SK-N-SH treated with all-trans-retinoic acid at 6 μM for 48 hours (cell line): ENCODE measurements around the gene OCA2.

Source experiments
- ARNTL ChIP-seq: fragments of 450-650 bp; formaldehyde crosslinking; IDR thresholded peaks from 2 replicates; pipeline ENCODE4 v1.5.0; 2020; ENCODE audit warnings: low read depth, mild to moderate bottlenecking, moderate library complexity, borderline replicate concordance
- BACH2 ChIP-seq: fragments of 250-450 bp; sonication (Bioruptor Pico); IDR thresholded peaks from 2 replicates; pipeline ENCODE4 v1.9.0; 2021; ENCODE audit warnings: mild to moderate bottlenecking, borderline replicate concordance
- CSDC2 ChIP-seq: fragments of 250-450 bp; sonication (Bioruptor Pico); IDR thresholded peaks from 2 replicates; pipeline ENCODE4 v1.5.0; 2020; ENCODE audit warnings: mild to moderate bottlenecking, moderate library complexity
- ISL1 ChIP-seq: fragments of 250-450 bp; sonication (Bioruptor Pico); IDR thresholded peaks from 2 replicates; pipeline ENCODE4 v2.1.2; 2022; ENCODE audit warnings: mild to moderate bottlenecking, moderate library complexity
- OSR1 ChIP-seq: fragments of 250-450 bp; sonication (Bioruptor Pico); IDR thresholded peaks from 2 replicates; pipeline ENCODE4 v1.8.0; 2022; ENCODE audit warnings: moderate library complexity, mild to moderate bottlenecking, inconsistent platforms
- RARB ChIP-seq: fragments of 250-450 bp; sonication (Bioruptor Pico); IDR thresholded peaks from 2 replicates; pipeline ENCODE4 v1.8.0; 2021; ENCODE audit warnings: mild to moderate bottlenecking, moderate library complexity
- TCF4 ChIP-seq: fragments of 250-450 bp; sonication (Bioruptor Pico); IDR thresholded peaks from 2 replicates; pipeline ENCODE4 v1.8.0; 2021; ENCODE audit warnings: mild to moderate bottlenecking, moderate library complexity, borderline replicate concordance
- TOX ChIP-seq: fragments of 250-450 bp; sonication (Bioruptor Pico); IDR thresholded peaks from 2 replicates; pipeline ENCODE4 v1.8.0; 2021; ENCODE audit warnings: mild to moderate bottlenecking, moderate library complexity, borderline replicate concordance
- ZFP30 ChIP-seq: fragments of 450-650 bp; formaldehyde crosslinking; IDR thresholded peaks from 2 replicates; pipeline ENCODE4 v1.5.0; 2022; ENCODE audit warnings: mild to moderate bottlenecking, moderate library complexity
- ZNF8 ChIP-seq: fragments of 450-650 bp; formaldehyde crosslinking; IDR thresholded peaks from 2 replicates; pipeline ENCODE4 v1.5.0; 2020; ENCODE audit warnings: mild to moderate bottlenecking, moderate library complexity
- TF ChIP-seq, protein P1 (sequence below): fragments of 250-450 bp; sonication (Bioruptor Pico); IDR thresholded peaks from 2 replicates; pipeline ENCODE4 v1.5.0; 2020; ENCODE audit warnings: mild to moderate bottlenecking, moderate library complexity
- TF ChIP-seq, protein P2 (sequence below): fragments of 250-450 bp; sonication (Bioruptor Pico); IDR thresholded peaks from 2 replicates; pipeline ENCODE4 v1.5.1; 2020; ENCODE audit warnings: low read depth, mild to moderate bottlenecking, moderate library complexity
- TF ChIP-seq, protein P3 (sequence below): fragments of 250-450 bp; sonication (Bioruptor Pico); IDR thresholded peaks from 2 replicates; pipeline ENCODE4 v1.8.0; 2020; ENCODE audit warnings: mild to moderate bottlenecking, moderate library complexity, borderline replicate concordance

DNA sequence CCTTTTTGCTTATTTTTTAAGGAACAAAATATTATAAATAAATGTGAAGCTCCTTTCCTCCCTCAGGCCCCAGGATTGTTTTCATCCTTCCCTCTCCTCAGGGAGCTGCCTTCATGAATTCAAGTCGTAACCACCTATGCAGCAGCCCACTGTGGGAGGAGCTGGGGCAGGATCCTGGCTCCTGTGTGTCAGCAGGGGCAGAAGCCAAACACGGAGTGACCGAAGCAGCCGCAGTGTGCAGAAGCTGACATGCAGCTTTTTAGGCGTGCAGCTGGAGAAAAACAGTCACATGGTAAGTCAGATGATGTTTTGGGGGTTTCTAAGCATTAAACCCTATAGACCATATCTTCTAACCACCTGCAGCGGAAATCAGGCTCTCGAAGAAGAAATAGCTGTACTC, 231.3 kb downstream of the OCA2 start:
- no peak for TF ChIP-seq TOX (CRISPR knock-in tag)
- TF ChIP-seq ZFP30 (CRISPR knock-in tag), result no peak
- TF ChIP-seq, protein P1, sequence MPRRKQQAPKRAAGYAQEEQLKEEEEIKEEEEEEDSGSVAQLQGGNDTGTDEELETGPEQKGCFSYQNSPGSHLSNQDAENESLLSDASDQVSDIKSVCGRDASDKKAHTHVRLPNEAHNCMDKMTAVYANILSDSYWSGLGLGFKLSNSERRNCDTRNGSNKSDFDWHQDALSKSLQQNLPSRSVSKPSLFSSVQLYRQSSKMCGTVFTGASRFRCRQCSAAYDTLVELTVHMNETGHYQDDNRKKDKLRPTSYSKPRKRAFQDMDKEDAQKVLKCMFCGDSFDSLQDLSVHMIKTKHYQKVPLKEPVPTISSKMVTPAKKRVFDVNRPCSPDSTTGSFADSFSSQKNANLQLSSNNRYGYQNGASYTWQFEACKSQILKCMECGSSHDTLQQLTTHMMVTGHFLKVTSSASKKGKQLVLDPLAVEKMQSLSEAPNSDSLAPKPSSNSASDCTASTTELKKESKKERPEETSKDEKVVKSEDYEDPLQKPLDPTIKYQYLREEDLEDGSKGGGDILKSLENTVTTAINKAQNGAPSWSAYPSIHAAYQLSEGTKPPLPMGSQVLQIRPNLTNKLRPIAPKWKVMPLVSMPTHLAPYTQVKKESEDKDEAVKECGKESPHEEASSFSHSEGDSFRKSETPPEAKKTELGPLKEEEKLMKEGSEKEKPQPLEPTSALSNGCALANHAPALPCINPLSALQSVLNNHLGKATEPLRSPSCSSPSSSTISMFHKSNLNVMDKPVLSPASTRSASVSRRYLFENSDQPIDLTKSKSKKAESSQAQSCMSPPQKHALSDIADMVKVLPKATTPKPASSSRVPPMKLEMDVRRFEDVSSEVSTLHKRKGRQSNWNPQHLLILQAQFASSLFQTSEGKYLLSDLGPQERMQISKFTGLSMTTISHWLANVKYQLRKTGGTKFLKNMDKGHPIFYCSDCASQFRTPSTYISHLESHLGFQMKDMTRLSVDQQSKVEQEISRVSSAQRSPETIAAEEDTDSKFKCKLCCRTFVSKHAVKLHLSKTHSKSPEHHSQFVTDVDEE, result no peak
- TF ChIP-seq, protein P2, sequence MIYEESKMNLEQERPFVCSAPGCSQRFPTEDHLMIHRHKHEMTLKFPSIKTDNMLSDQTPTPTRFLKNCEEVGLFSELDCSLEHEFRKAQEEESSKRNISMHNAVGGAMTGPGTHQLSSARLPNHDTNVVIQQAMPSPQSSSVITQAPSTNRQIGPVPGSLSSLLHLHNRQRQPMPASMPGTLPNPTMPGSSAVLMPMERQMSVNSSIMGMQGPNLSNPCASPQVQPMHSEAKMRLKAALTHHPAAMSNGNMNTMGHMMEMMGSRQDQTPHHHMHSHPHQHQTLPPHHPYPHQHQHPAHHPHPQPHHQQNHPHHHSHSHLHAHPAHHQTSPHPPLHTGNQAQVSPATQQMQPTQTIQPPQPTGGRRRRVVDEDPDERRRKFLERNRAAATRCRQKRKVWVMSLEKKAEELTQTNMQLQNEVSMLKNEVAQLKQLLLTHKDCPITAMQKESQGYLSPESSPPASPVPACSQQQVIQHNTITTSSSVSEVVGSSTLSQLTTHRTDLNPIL (CRISPR knock-in tag), result no peak
- no peak for TF ChIP-seq TCF4
- TF ChIP-seq RARB, result no peak
- no peak for TF ChIP-seq ZNF8
- no peak for TF ChIP-seq CSDC2
- TF ChIP-seq ISL1, result no peak
- TF ChIP-seq BACH2, result no peak
- TF ChIP-seq, protein P3, sequence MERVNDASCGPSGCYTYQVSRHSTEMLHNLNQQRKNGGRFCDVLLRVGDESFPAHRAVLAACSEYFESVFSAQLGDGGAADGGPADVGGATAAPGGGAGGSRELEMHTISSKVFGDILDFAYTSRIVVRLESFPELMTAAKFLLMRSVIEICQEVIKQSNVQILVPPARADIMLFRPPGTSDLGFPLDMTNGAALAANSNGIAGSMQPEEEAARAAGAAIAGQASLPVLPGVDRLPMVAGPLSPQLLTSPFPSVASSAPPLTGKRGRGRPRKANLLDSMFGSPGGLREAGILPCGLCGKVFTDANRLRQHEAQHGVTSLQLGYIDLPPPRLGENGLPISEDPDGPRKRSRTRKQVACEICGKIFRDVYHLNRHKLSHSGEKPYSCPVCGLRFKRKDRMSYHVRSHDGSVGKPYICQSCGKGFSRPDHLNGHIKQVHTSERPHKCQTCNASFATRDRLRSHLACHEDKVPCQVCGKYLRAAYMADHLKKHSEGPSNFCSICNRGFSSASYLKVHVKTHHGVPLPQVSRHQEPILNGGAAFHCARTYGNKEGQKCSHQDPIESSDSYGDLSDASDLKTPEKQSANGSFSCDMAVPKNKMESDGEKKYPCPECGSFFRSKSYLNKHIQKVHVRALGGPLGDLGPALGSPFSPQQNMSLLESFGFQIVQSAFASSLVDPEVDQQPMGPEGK, result no peak
- no peak for TF ChIP-seq ARNTL (CRISPR knock-in tag)
- TF ChIP-seq OSR1, result no peak
